ENCODE data around the gene GSTM1. TPM values are rescaled to one million over a fixed set of nuclear protein-coding genes. Genes with fewer than 3 reads are reported as not detected.

GSTM1 gene
- 6.6 and 37.3 TPM in 2 replicates for total RNA-seq (ENCODE audit: low replicate concordance)
- long read RNA-seq, partial matches to known transcripts = 1 of 3 reads
- long read RNA-seq, other reads (novel, unspliced or antisense) = 1 of 3 reads

DNA sequence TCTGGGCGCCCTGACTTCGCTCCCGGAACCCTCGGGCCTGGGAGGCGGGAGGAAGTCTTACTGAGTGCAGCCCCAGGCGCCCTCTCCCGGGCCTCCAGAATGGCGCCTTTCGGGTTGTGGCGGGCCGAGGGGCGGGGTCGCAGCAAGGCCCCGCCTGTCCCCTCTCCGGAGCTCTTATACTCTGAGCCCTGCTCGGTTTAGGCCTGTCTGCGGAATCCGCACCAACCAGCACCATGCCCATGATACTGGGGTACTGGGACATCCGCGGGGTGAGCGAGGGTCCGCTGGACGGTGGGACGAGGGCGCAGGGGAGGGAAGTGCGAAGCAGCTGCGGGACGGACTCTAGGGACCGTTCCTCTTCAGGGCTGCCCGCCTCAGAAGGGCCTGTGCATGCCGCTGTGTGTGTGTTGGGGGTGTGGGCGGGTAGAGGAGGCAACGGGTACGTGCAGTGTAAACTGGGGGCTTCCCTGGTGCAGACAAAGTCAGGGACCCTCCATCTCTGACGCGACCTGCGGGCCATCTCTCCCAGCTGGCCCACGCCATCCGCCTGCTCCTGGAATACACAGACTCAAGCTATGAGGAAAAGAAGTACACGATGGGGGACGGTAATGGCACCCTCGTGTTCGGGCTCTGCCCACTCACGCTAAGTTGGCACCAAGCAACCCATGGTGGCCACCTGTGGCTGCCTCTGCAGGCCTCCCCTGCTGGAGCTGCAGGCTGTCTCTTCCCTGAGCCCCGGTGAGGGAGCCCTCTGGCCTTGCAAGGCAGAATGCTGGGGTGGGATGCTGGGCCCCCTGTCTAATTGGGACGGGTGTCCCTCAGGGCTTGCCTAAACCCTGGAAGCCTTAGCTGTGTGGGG, at the start of gene GSTM1:
GSTM1 (plus strand) TSS at position 177 of the 859 bp plus-strand sequence; CDS start at position 234, 57 bp downstream.
- Mint-ChIP-seq H3K4me3 (peak within 1 kb of the TSS; percentile 80), H3K27ac (peak within 1 kb of the TSS; percentile 48), H3K27me3 (no peaks in the 10 kb centered on the region), H3K36me3 (no peaks in the 10 kb centered on the region), H3K9me3 (no peaks in the 10 kb centered on the region), H3K4me1 (ENCODE audit: unreplicated experiment) (no peaks in the 10 kb centered on the region)
- DNase-seq (ENCODE audit: extremely low spot score, unreplicated experiment) = no peak
- peak; percentile 30 for TF ChIP-seq CTCF (conservative IDR thresholded peaks at IDR 0.05)

DNA sequence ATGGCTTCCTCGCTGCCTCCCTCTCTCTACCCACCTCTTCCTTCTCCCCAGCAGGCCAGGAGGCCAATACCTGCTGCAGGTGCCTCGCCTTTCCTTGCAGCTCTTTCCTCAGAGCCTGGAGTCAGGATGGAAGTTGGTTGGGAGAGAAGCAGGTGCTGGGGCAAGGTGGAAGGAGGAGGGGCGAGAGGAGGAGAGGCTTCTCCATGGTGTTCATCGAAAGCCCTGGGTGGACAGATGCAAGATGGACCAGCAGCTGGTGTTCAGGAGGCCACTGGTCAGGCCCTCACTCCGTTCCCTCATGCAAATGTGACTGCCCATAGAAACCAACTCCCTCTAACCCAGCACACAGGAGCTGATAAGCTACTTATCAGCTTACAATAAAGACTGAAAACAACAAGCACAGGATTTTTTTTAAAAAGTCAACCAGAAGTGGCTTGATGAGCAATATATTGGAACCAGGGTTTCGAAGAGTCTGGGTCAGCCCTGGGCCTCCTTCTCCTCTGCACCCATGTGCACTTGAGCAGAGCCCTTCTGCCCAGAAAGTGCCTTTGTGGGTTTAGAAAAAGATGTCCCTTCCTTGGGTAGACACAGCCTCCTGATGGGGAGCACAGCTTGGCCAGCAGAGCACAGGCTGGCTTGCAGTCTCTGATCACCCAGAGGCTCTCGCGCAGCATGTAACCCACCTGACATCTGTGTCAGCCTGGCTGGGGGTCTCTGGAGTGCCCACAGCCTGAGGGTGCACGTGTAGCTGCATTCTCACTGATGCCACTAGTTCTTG, 48.4 kb upstream of the GSTM1 start:
- Mint-ChIP-seq H3K9me3 (no peaks in the 10 kb centered on the region), H3K4me3 (no peak overlapping the region), H3K27me3 (no peaks in the 10 kb centered on the region), H3K36me3 (no peaks in the 10 kb centered on the region), H3K4me1 (ENCODE audit: unreplicated experiment) (peaks cover 34% of the 10 kb centered on the region), H3K27ac (no peak overlapping the region)
- DNase-seq (ENCODE audit: extremely low spot score, unreplicated experiment) = no peak
- TF ChIP-seq CTCF (conservative IDR thresholded peaks at IDR 0.05) = no peak

DNA sequence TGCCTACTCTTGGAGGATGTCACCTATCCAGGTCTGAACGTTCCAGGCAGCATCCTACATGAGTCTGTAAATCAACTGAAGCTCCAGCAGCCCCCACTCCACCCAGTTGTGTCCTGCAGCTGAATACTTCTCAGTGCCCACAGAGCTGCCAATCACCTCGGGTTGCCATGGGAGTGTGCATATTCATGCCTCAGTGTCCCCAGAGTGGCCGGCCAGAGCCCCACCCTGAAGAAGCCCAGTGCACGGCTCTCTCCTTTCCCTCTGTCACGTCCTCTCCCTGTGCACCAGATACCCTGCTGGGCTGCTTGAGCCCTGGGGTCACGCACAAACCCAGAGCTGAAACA, 47.8 kb upstream of the GSTM1 start:
- peak; percentile 60 for DNase-seq (ENCODE audit: extremely low spot score, unreplicated experiment)
- H3K36me3 Mint-ChIP-seq = no peaks in the 10 kb centered on the region
- H3K27ac Mint-ChIP-seq = no peak overlapping the region
- no peaks in the 10 kb centered on the region for H3K27me3 Mint-ChIP-seq
- TF ChIP-seq CTCF (conservative IDR thresholded peaks at IDR 0.05) = no peak
- H3K4me1 Mint-ChIP-seq (ENCODE audit: unreplicated experiment) = peaks cover 33% of the 10 kb centered on the region
- no peaks in the 10 kb centered on the region for H3K9me3 Mint-ChIP-seq
- no peak overlapping the region for H3K4me3 Mint-ChIP-seq

GRCh38 chr1:109640285-109640865, 47.2 kb upstream of the GSTM1 start:
- Mint-ChIP-seq H3K9me3 (no peaks in the 10 kb centered on the region), H3K36me3 (no peaks in the 10 kb centered on the region), H3K27ac (no peak overlapping the region), H3K4me1 (ENCODE audit: unreplicated experiment) (peaks cover 36% of the 10 kb centered on the region), H3K4me3 (no peak overlapping the region), H3K27me3 (no peaks in the 10 kb centered on the region)
- peak; percentile 92 for TF ChIP-seq CTCF (conservative IDR thresholded peaks at IDR 0.05)
- peak; percentile 88 for DNase-seq (ENCODE audit: extremely low spot score, unreplicated experiment)

DNA sequence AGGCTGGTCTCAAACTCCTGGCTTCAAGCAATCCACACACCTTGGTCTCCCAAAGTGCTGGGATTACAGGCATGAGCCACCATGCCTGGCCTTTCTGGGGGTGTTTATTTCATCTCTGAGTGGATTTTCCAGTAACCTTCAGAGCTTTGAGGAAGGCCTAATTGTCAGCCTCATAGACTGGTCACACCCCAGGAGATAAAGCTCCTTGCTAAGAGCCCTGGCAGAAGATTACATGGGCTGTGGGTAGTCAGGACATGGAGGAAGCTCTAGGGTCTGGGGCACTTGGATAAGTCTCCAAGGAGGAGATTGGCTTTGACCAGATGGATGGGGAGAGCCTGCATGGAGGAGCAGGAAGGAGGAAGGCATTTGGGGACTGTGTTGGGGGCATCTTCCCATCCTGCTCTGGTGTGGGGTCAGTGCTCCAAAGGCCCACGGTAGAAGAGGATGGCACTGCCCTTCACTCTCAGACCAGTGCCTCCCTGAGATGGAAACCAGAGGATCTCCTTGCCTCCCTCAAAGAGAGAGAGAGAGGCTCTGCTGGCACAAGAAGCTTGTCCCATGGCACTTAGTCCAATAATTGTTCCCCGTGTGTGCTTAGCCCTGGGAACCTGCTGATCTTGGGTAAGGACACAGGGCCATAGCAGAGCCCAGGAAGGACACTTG, 46.4 kb upstream of the GSTM1 start:
- Mint-ChIP-seq H3K4me3 (no peak overlapping the region), H3K27ac (no peak overlapping the region), H3K9me3 (no peaks in the 10 kb centered on the region), H3K27me3 (no peaks in the 10 kb centered on the region), H3K4me1 (ENCODE audit: unreplicated experiment) (peaks cover 29% of the 10 kb centered on the region), H3K36me3 (no peaks in the 10 kb centered on the region)
- DNase-seq (ENCODE audit: extremely low spot score, unreplicated experiment) = no peak
- TF ChIP-seq CTCF (conservative IDR thresholded peaks at IDR 0.05) = no peak
